NB4 (cell line): ENCODE results near the gene PUM2.

ENCODE experiments used
- DNase-seq: peaks from one replicate; pipeline ENCODE4 v3.0.0; 2010; ENCODE audit warnings: low read depth
- H3K4me3 ChIP-seq: one replicate; pipeline ENCODE4 v1.5.1; 2011; ENCODE audit warnings: mild to moderate bottlenecking, low read depth, low read length, moderate library complexity
- MAX ChIP-seq: IDR thresholded peaks from 2 replicates; pipeline ENCODE4 v1.6.1; 2011; ENCODE audit warnings: low read depth, low read length
- MYC ChIP-seq: IDR thresholded peaks from 2 replicates; pipeline ENCODE4 v1.6.1; 2011; ENCODE audit warnings: low read depth, low read length
- POLR2A ChIP-seq: IDR thresholded peaks from 2 replicates; pipeline ENCODE4 v1.6.1; 2011; ENCODE audit warnings: mild to moderate bottlenecking; ENCODE audit not compliant: insufficient read length; ENCODE audit errors: extremely low read depth
- TF ChIP-seq, protein P1 (sequence below): IDR thresholded peaks from one replicate; pipeline ENCODE4 v1.5.1; 2012; ENCODE audit warnings: low read depth, low read length

Gene PUM2

GRCh38 chr2:20396356-20397000, 45.8 kb upstream of the PUM2 start:
- TF ChIP-seq MAX (no peak), MYC (no peak), POLR2A (no peak)
- TF ChIP-seq, protein P1, sequence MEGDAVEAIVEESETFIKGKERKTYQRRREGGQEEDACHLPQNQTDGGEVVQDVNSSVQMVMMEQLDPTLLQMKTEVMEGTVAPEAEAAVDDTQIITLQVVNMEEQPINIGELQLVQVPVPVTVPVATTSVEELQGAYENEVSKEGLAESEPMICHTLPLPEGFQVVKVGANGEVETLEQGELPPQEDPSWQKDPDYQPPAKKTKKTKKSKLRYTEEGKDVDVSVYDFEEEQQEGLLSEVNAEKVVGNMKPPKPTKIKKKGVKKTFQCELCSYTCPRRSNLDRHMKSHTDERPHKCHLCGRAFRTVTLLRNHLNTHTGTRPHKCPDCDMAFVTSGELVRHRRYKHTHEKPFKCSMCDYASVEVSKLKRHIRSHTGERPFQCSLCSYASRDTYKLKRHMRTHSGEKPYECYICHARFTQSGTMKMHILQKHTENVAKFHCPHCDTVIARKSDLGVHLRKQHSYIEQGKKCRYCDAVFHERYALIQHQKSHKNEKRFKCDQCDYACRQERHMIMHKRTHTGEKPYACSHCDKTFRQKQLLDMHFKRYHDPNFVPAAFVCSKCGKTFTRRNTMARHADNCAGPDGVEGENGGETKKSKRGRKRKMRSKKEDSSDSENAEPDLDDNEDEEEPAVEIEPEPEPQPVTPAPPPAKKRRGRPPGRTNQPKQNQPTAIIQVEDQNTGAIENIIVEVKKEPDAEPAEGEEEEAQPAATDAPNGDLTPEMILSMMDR, result no peak
- DNase-seq, result no peak

DNA sequence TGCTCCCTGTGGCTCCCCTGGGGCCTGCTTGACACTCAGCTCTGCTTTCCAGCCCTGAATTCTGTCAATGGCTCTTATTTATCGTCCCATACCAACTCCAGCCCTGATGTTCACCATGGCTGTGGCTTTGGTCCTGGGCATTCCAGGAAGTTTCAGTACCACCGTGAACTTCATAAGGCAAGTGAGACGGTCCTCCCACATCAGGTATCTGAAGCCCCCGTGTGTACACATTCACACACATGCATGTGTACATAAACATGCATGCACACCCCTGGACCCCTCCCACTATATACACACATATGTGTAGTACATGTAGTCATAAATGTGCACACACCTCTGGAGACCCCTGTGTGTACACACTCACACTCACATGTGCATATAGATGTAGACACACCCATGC, 43.3 kb upstream of the PUM2 start:
- no peak for DNase-seq
- no peak for TF ChIP-seq MYC
- no peak for TF ChIP-seq POLR2A
- TF ChIP-seq MAX, result no peak
- TF ChIP-seq, protein P1, result no peak
- H3K4me3 ChIP-seq, result no peak overlapping the region

More at GRCh38 chr2:20396356-20397000, 45.8 kb upstream of the PUM2 start:
- no peak overlapping the region for H3K4me3 ChIP-seq

GRCh38 chr2:20391951-20392699, 41.5 kb upstream of the PUM2 start:
- H3K4me3 ChIP-seq, result no peak overlapping the region
- TF ChIP-seq, protein P1, result no peak
- TF ChIP-seq POLR2A, result no peak
- no peak for TF ChIP-seq MYC
- no peak for TF ChIP-seq MAX
- no peak for DNase-seq

- DNase-seq, result no peak
- H3K4me3 ChIP-seq, result no peak overlapping the region
- TF ChIP-seq MYC (no peak), MAX (no peak), POLR2A (no peak)
- TF ChIP-seq, protein P1, result no peak
These were observed 40.0 kb upstream of the PUM2 start for GRCh38 chr2:20390524-20391123.

- no peak overlapping the region for H3K4me3 ChIP-seq
- no peak for DNase-seq
- TF ChIP-seq MYC (no peak), MAX (no peak), POLR2A (no peak)
- TF ChIP-seq, protein P1, result no peak
These were observed 34.3 kb upstream of the PUM2 start for GRCh38 chr2:20384953-20385352.
